ENCODE data around the gene SH3GL1. TPM values are rescaled to one million over a fixed set of nuclear protein-coding genes. Genes with fewer than 3 reads are reported as not detected.
A peak's percentile ranks its signal among the peaks of the same experiment; 100 is the strongest.

The SH3GL1 gene
- polyA plus RNA-seq, 2 of the 4 experiments (the other 2 are of a cell fraction): 20.1 to 34.7 TPM

- no peak overlapping the region for H3K4me2 ChIP-seq
- ChIA-PET POLR2A (interaction anchor here (0.6 kb wide), 1 partner anchor 20 kb away, joined by 3 read pairs; no protein-coding TSS in a partner anchor), CTCF (no interaction called here)
- DNase-seq (ENCODE audit: low read depth in 1 of 2, low spot score in 1 of 2) (no peak), ATAC-seq (no peak), FAIRE-seq (no peak)
- peak overlapping the region in 1 of 2 experiments; percentile 61; a peak in 2 of 6 replicates for H3K27ac ChIP-seq
- no peak overlapping the region for H3K4me3 ChIP-seq
- TF ChIP-seq RFX5 (IDR thresholded peaks at IDR 0.05) (no peak), CTCF (IDR thresholded peaks at IDR 0.05) (no peak), NPAS2 (CRISPR knock-in tag; IDR thresholded peaks at IDR 0.05; ENCODE audit: borderline replicate concordance) (no peak), HES2 (IDR thresholded peaks at IDR 0.05) (no peak), POLR2AphosphoS2 (conservative IDR thresholded peaks at IDR 0.05; ENCODE audit: low read length) (no peak), ELK1 (IDR thresholded peaks at IDR 0.05; ENCODE audit: low read depth, low read length) (no peak), TFCP2L1 (CRISPR knock-in tag; IDR thresholded peaks at IDR 0.05) (no peak), HDAC2 (IDR thresholded peaks at IDR 0.05) (no peak), GATA3 (IDR thresholded peaks at IDR 0.05; ENCODE audit: borderline replicate concordance) (no peak), JUN (IDR thresholded peaks at IDR 0.05) (no peak), RCOR1 (IDR thresholded peaks at IDR 0.05; ENCODE audit: low read depth, low read length) (no peak)
- peaks cover 14% of the 10 kb centered on the region for H3K4me1 ChIP-seq
- no peaks in the 10 kb centered on the region for H3K9me3 ChIP-seq
- WGBS (ENCODE audit: missing lambda C conversion rate): 85% methylated on average over 9 of the region's 13 CpGs
These were observed 32.6 kb downstream of the SH3GL1 start for GRCh38 chr19:4367781-4368127.

GRCh38 chr19:4367336-4367723, 33.0 kb downstream of the SH3GL1 start:
- TF ChIP-seq CBX2 (IDR thresholded peaks at IDR 0.05; ENCODE audit: borderline replicate concordance, low read depth) (no peak), BHLHE40 (IDR thresholded peaks at IDR 0.05; ENCODE audit: low read depth, low read length) (no peak), FOXS1 (CRISPR knock-in tag; IDR thresholded peaks at IDR 0.05) (no peak), HES2 (IDR thresholded peaks at IDR 0.05) (no peak), PHF8 (IDR thresholded peaks at IDR 0.05; ENCODE audit: borderline replicate concordance, low read depth) (no peak), HOXA7 (CRISPR knock-in tag; IDR thresholded peaks at IDR 0.05) (no peak), NR3C1 (IDR thresholded peaks at IDR 0.05) (no peak), CHD2 (IDR thresholded peaks at IDR 0.05; ENCODE audit: low read length, partially characterized antibody) (no peak), MAZ (IDR thresholded peaks at IDR 0.05; ENCODE audit: borderline replicate concordance, low read depth, low read length) (no peak), CHD4 (IDR thresholded peaks at IDR 0.05; ENCODE audit: borderline replicate concordance) (no peak), HEYL (CRISPR knock-in tag; IDR thresholded peaks at IDR 0.05) (no peak), RFX5 (IDR thresholded peaks at IDR 0.05) (no peak), MAFK (IDR thresholded peaks at IDR 0.05; ENCODE audit: partially characterized antibody) (no peak), TFCP2L1 (CRISPR knock-in tag; IDR thresholded peaks at IDR 0.05) (no peak), ZFP36 (IDR thresholded peaks at IDR 0.05; ENCODE audit: borderline replicate concordance, partially characterized antibody) (no peak), NFE2L2 (conservative IDR thresholded peaks at IDR 0.05; ENCODE audit: low read length) (no peak)
- ATAC-seq (no peak), FAIRE-seq (no peak), DNase-seq (ENCODE audit: low read depth in 1 of 2, low spot score in 1 of 2) (no peak)
- POLR2A ChIA-PET: interaction anchor here (0.6 kb wide), 1 partner anchor 20 kb away, joined by 3 read pairs; no protein-coding TSS in a partner anchor
- Histone ChIP-seq H3K4me1 (peaks cover 14% of the 10 kb centered on the region), H3K4me2 (no peak overlapping the region), H3K9me3 (no peaks in the 10 kb centered on the region), H3K27ac (no peak overlapping the region), H3K4me3 (no peak overlapping the region)
- 94% methylated on average over 3 of the region's 10 CpGs for WGBS (ENCODE audit: missing lambda C conversion rate)
- CTCF ChIA-PET: interaction anchor here (1.2 to 3.0 kb wide), 2 partner anchors 15 to 33 kb away, joined by 6 to 21 read pairs; partner anchors contain the start of gene SH3GL1
